HuH-7.5 (cell line): Measurements from ENCODE around the gene SLC35E4.
"Not testable (repeated sequence)": the region's sequence is repeated elsewhere in the genome, so short reads cannot be mapped to it uniquely, and the experiment has no call there.

Experiments
- DNase-seq: peaks from one replicate; pipeline ENCODE4 v3.0.0; 2011; ENCODE audit warnings: low spot score

Gene SLC35E4

DNA sequence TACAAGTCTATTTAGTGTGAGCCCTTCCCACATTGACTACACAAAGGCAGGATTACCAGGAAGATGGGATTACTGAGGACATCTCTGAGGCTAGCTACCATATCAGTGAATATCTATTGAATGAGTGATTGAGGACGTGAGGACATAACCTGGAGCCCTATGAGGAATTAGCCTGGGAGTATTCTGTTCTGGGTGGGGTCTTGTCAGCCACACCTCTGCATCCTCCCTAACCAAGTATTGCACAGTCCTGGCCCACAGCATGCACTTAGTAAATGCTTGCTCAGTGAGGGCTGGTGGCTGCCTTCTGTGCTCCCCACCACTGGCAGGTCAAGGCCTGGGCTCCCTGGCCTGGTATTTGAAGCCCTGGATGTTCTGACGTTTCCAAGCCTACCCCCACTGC, 17.3 kb downstream of the SLC35E4 start:
- DNase-seq: no peak

GRCh38 chr22:30654361-30654760, 18.8 kb downstream of the SLC35E4 start:
- no peak for DNase-seq

GRCh38 chr22:30655532-30655931, 20.0 kb downstream of the SLC35E4 start:
- no peak for DNase-seq

DNA sequence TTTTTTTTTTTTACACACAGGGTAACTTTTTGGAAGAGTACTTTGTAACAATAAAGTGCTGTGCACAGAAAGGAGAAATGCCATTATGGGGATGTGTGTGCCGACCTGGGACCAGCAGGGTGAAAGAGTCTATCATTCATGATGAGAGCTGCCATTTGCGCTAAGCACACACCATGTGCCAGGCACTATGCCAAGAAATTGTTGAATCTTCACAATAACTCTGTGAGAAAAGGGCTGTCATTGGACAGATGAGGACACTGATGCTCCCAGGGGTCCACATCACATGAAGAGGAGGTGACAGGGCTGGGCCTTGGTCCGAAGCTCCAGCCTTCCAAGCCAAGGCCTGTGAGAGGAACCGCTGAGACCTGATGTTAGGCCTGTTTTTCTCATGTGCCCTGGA, 26.5 kb downstream of the SLC35E4 start:
- no peak for DNase-seq

DNA sequence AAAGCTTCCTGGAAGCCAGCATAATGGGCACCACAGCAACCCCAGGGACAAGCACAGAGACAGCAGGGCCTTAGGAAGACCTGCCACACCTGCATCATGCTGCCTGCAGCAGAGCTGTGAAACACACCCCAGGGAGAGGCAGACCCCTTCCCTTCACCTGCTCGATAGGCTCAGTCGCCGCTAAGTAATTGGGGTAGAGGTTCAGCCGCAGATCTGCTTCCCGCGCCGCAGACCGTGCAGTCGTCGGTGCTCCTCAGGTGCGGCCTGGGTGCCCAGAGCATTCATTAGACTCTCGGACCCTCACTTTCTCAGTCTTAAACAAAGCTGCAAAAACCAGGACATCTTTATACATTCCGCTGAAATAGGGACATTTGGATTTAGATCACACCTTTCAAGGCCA, 29.2 kb downstream of the SLC35E4 start:
- no peak for DNase-seq

DNA sequence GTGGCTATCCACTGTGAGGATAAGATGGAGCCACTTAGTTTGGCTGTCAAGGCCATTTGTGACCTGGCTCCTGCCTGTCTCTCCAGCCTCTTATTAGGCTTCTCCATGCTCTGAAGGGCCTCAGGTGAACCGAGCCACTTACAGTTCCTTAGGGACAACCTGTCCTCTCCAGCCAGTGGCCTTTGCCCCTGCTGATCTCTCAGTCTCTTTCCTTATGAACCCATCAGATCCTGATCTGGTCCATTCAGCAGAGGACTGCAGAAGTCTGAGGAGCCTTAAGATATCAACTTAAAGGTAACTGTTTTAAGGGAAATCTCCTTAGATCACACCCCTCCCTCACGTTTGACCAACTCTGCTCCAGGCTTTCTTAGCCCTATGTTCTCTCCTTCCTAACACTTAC, 29.7 kb downstream of the SLC35E4 start:
- DNase-seq: no peak

DNA sequence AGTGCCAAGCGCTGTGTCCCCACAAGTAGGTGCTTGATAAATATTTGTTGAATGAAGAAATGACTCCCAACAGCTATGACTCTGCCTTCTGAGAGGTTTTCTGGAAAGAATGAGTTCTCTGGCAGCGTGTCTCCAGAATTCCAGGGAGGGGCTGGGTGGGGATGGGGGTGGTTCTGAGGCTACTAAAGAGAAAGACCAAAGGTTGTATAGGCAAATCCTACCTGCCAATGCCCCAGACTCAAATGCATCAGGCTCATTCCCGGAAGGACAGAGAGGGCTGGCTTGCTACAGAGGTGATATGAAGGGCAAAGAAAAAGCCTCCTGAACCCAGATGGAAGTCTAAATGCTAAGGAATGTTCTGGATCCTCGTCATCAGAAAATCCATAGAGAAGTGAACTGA, 30.2 kb downstream of the SLC35E4 start:
- no peak for DNase-seq

DNA sequence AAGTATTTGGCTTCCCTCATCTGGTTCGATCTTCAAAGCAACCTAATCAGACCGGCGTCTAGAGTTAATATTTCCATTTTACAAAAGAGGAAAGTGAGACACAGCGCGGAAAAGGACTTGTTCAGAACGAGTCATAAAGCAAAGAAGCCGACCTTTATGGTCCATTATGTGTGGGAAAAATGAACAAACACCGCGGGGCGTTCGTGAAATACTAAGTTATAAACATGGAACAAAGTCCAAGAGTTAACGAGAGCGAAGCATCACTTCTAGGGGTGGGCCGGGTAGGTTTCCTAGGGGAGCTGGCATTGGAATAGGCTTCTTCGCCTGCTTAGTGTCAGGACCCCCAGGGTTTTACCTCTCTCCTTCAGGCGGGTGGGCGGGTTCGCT, 31.5 kb downstream of the SLC35E4 start:
- no peak for DNase-seq

- peak; percentile 94 for DNase-seq
These were observed 32.2 kb downstream of the SLC35E4 start, which contains the start of gene DUSP18 for GRCh38 chr22:30667494-30668385. Gene DUSP18 (minus strand): TSS chr22:30667875. CDS start chr22:30664003, 3,872 bp downstream.

DNA sequence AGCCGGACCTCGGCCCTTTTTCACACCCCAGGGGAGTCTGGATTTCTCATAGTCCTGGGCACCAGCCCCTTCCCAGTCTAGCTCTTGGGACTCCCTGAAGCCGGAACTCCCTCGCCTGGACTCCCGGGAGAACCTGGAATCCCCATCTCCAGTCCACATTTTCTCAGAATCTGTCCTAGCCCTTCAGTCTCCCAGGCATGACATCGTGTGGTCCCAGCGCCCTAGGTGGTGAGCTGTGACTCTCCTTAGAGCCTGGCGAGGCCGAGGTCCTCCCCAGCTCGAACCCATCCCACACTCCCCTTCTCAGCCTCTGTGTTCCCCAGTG, 32.8 kb downstream of the SLC35E4 start:
- DNase-seq: peak; percentile 43

- DNase-seq: no peak
These were observed 35.5 kb downstream of the SLC35E4 start for GRCh38 chr22:30671071-30671470.

GRCh38 chr22:30673136-30673535, 37.6 kb downstream of the SLC35E4 start:
- DNase-seq: no peak

- DNase-seq: no peak
These were observed 38.9 kb downstream of the SLC35E4 start for GRCh38 chr22:30674482-30674881.

DNA sequence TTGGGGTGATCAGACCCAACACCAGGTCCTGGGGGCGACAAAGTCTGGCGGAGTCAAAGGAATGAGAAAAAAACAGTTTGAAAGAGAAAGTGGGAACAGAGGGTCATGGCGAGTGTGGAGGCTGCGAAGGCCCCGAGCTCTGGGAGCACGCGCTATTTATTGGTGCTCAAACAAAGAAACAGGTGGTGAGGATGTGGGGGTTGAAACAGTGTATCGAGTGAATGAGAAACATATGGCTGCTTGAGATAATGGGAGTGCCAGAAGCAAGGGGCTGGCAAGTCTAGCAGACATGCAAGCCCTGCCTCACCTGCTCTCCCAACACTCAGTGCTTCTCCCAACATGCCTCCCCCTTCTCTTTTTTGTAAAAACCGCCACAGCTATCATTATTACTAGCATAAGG, 39.9 kb downstream of the SLC35E4 start:
- DNase-seq: no peak

- DNase-seq: not testable (repeated sequence)
These were observed 41.0 kb downstream of the SLC35E4 start for GRCh38 chr22:30676565-30676964.

DNA sequence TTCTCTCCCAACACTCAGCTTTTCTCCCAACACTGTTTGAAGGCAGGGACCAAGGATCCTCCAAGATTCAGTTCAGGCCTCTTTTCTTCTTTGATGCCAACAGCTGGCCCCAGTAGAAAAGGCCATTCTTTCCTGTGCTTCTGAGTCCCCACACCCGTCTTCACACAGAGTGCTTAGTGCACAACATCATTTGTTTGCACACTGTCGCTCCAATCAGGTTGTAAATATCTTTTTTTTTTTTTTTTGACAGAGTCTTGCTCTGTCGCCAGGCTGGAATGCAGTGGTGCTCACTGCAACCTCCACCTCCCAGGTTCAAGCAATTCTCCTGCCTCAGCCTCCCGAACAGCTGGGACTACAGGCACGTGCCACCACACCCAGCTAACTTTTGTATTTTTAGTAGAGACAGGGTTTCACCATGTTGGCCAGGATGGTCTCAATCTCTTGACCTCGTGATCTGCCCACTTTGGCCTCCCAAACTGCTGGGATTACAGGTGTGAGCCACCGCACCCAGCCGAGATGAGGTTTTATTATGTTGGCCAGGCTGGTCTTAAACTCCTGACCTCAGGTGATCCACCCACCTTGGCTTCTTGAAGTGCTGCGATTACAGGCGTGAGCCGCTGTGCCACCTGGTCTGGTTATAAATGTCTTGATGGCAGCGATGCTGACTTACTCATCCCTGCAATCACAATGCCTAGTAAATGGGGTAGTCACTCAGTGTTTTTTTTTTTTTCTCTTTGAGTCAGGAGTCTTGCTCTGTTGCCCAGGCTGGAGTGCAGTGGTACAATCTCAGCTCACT, 44.5 kb downstream of the SLC35E4 start:
- DNase-seq: not testable (repeated sequence)

GRCh38 chr22:30680991-30681770, 45.6 kb downstream of the SLC35E4 start:
- no peak for DNase-seq

GRCh38 chr22:30681831-30682230, 46.2 kb downstream of the SLC35E4 start:
- DNase-seq: no peak

- DNase-seq: no peak
These were observed 49.6 kb downstream of the SLC35E4 start for GRCh38 chr22:30685178-30685577.

GRCh38 chr22:30687358-30687757, 51.8 kb downstream of the SLC35E4 start:
- DNase-seq: no peak

DNA sequence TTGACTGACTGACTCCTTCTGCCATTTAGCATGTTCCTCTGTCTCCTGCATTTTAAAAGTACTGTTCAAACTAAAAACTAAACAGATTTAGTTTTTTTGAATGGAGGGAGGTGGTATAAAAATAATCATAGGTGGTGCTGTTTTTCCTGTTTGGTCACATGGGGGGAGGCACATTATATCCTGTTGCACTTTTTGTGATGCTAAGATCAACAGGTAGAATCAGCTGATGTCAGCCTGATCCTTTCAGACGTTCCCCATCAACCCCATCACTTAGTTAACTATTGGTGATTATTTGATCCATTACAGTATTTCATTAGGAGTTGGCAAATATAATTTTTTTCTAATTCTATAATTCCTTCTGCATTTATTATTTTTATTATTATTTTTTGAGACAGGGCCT, 54.0 kb downstream of the SLC35E4 start:
- DNase-seq: no peak

DNA sequence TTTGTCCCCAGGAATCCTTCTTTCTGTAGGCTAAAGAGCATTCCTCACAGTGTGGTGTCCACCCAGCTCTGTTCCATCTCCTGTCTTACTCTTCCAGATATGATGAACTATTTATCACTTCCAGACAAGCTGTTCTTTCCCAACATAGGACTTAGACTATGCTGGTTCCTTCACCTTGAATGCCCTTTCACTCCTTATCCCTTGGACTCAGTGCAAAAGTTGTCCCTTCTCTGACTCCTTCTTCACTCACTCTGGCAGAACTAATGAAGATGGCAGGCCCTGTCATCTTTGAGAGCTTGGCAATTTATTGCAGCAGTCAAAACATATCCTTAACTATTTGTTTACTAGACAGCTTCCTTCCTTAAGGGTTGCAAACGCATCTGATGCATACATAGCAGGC, 55.6 kb downstream of the SLC35E4 start:
- no peak for DNase-seq
